Hepatocyte (in vitro differentiated cells): ENCODE results near the gene STARD13. TPM values are rescaled to one million over a fixed set of nuclear protein-coding genes. Genes with fewer than 3 reads are reported as not detected.
"Not testable (repeated sequence)": the region's sequence is repeated elsewhere in the genome, so short reads cannot be mapped to it uniquely, and the experiment has no call there.

Experiments used
- DNase-seq: peaks from one replicate; pipeline ENCODE4 v3.0.0-alpha.2; 2016; ENCODE audit warnings: low spot score
- H2AFZ ChIP-seq: fragments of 200-600 bp; sonication (generic); 2 replicates; pipeline ENCODE4 v1.6.0; 2016; ENCODE audit warnings: antibody characterized with exemption, mild to moderate bottlenecking
- H3K27ac ChIP-seq: fragments of 200-600 bp; sonication (generic); 2 replicates; pipeline ENCODE4 v1.5.1; 2016; ENCODE audit warnings: mild to moderate bottlenecking
- H3K27me3 ChIP-seq: fragments of 200-600 bp; sonication (generic); 2 replicates; pipeline ENCODE4 v1.6.1; 2016
- H3K36me3 ChIP-seq: fragments of 200-600 bp; sonication (generic); replicated peaks from 2 replicates; pipeline ENCODE4 v1.5.1; 2016; ENCODE audit warnings: low read depth; ENCODE audit not compliant: insufficient read depth
- H3K4me1 ChIP-seq: fragments of 200-600 bp; sonication (generic); 2 replicates; pipeline ENCODE4 v1.5.1; 2016; ENCODE audit warnings: mild to moderate bottlenecking, moderate library complexity; ENCODE audit not compliant: insufficient read depth
- H3K4me2 ChIP-seq: fragments of 200-600 bp; sonication (generic); 2 replicates; pipeline ENCODE4 v1.6.0; 2016
- H3K4me3 ChIP-seq: fragments of 200-600 bp; sonication (generic); 2 replicates; pipeline ENCODE4 v1.5.1; 2016; ENCODE audit warnings: mild to moderate bottlenecking
- H3K79me2 ChIP-seq: fragments of 200-600 bp; sonication (generic); 2 replicates; pipeline ENCODE4 v1.6.0; 2017; ENCODE audit warnings: mild to moderate bottlenecking
- H3K9me2 ChIP-seq: fragments of 200-600 bp; sonication (generic); replicated peaks from 2 replicates; pipeline ENCODE4 v1.6.0; 2017; ENCODE audit warnings: mild to moderate bottlenecking; ENCODE audit not compliant: insufficient read depth
- H3K9me3 ChIP-seq: fragments of 200-600 bp; sonication (generic); 2 replicates; pipeline ENCODE4 v1.5.1; 2016; ENCODE audit warnings: low read depth, mild to moderate bottlenecking
- H4K20me1 ChIP-seq: fragments of 200-600 bp; sonication (generic); 2 replicates; pipeline ENCODE4 v1.6.0; 2016; ENCODE audit warnings: mild to moderate bottlenecking; ENCODE audit not compliant: insufficient read depth, poor library complexity, severe bottlenecking
- EZH2 ChIP-seq: fragments of 200-600 bp; sonication (generic); IDR thresholded peaks from 2 replicates; pipeline ENCODE4 v1.6.1; 2016; ENCODE audit warnings: antibody characterized with exemption, mild to moderate bottlenecking, borderline replicate concordance
- EZH2phosphoT487 ChIP-seq: fragments of 200-600 bp; sonication (generic); IDR thresholded peaks from one replicate; pipeline ENCODE4 v1.6.1; 2018; ENCODE audit warnings: antibody characterized with exemption, mild to moderate bottlenecking, low read depth, moderate library complexity; ENCODE audit not compliant: unreplicated experiment, severe bottlenecking
- WGBS: methylation state at CpG from one replicate; pipeline ENCODE4 v1.1.6; 2016; ENCODE audit warnings: low lambda C conversion rate; ENCODE audit errors: missing lambda C conversion rate; 5-methylcytosine and 5-hydroxymethylcytosine counted together
- polyA plus RNA-seq: library from polyadenylated mRNA; unstranded; fragments of >200 nt; fragmentation: Nextera tagmentation; extraction: Ambion mirVana; gene quantifications from 2 replicates; pipeline ENCODE4 v1.2.1, GENCODE V29; 2016
- total RNA-seq: library from RNA; depleted of rRNA; stranded (reverse); fragments of >200 nt; gene quantifications from 2 replicates; pipeline ENCODE4 v1.2.3, GENCODE V29; 2014
- TF ChIP-seq, protein P1 (sequence below): fragments of 200-600 bp; sonication (generic); IDR thresholded peaks from 2 replicates; pipeline ENCODE4 v1.5.1; 2016; ENCODE audit warnings: antibody characterized with exemption, mild to moderate bottlenecking; ENCODE audit not compliant: poor library complexity

Gene STARD13
- total and polyA plus RNA-seq, 2 experiments from 2014 or later = 5.4 to 13.5 TPM

DNA sequence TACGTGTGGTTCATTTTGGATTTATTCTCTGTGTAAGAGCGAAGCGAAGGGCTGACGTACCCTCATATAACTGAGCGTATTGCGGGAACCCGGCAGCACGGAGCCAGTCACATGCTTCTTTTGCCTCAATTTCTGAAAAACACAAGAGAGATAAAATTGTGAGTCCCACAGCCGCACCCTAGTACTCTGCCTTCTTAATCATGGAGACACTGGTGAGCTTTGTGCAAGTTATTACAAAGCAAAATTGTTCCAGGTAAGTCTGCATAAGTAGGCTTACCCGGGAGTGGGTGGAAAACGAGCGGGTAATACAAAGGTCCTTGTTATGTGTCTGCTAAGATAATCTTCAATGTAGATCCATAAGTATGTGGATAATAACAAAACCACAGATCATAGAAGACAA lies 118.1 kb downstream of the STARD13 start:
- TF ChIP-seq EZH2 = no peak
- TF ChIP-seq EZH2phosphoT487 = no peak
- TF ChIP-seq, protein P1, sequence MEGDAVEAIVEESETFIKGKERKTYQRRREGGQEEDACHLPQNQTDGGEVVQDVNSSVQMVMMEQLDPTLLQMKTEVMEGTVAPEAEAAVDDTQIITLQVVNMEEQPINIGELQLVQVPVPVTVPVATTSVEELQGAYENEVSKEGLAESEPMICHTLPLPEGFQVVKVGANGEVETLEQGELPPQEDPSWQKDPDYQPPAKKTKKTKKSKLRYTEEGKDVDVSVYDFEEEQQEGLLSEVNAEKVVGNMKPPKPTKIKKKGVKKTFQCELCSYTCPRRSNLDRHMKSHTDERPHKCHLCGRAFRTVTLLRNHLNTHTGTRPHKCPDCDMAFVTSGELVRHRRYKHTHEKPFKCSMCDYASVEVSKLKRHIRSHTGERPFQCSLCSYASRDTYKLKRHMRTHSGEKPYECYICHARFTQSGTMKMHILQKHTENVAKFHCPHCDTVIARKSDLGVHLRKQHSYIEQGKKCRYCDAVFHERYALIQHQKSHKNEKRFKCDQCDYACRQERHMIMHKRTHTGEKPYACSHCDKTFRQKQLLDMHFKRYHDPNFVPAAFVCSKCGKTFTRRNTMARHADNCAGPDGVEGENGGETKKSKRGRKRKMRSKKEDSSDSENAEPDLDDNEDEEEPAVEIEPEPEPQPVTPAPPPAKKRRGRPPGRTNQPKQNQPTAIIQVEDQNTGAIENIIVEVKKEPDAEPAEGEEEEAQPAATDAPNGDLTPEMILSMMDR = no peak
- WGBS = 89% methylated on average over 12 of the region's 12 CpGs
- no peak overlapping the region for H3K4me2 ChIP-seq
- DNase-seq = no peak
- H3K4me3 ChIP-seq = no peak overlapping the region
- H3K79me2 ChIP-seq = no peaks in the 10 kb centered on the region
- H3K9me3 ChIP-seq = no peaks in the 10 kb centered on the region
- no peaks in the 10 kb centered on the region for H3K27me3 ChIP-seq
- H3K9me2 ChIP-seq = no peaks in the 10 kb centered on the region
- H3K27ac ChIP-seq = no peak overlapping the region
- H3K4me1 ChIP-seq = peaks cover 9% of the 10 kb centered on the region
- H4K20me1 ChIP-seq = no peaks in the 10 kb centered on the region
- H2AFZ ChIP-seq = no peak overlapping the region
- no peaks in the 10 kb centered on the region for H3K36me3 ChIP-seq

DNA sequence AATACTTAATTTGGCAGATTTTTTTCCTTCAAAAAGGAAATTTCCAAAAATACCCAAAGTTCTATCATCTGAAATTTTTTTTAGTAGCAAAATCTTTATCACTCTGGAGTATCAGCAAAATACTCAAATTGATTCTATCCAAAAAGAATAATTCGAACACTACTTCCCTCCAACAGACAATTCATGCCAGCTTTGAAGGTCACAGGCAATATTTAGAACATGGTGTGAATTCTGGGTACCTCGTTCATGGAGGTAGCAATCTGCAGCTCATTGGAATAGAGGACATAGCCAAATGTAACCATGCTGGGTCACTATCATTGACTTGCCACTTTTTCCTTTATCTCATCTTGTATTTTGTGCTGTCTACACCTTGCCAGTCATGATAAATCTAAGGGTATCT lies 119.8 kb downstream of the STARD13 start:
- no peaks in the 10 kb centered on the region for H4K20me1 ChIP-seq
- WGBS = 94% methylated on average over 2 of the region's 2 CpGs
- peaks cover 9% of the 10 kb centered on the region for H3K4me1 ChIP-seq
- no peak for TF ChIP-seq EZH2phosphoT487
- TF ChIP-seq, protein P1 = no peak
- no peak for TF ChIP-seq EZH2
- H2AFZ ChIP-seq = no peak overlapping the region
- no peaks in the 10 kb centered on the region for H3K36me3 ChIP-seq
- H3K4me2 ChIP-seq = no peak overlapping the region
- H3K79me2 ChIP-seq = no peaks in the 10 kb centered on the region
- DNase-seq = no peak
- H3K4me3 ChIP-seq = no peak overlapping the region
- H3K9me3 ChIP-seq = no peaks in the 10 kb centered on the region
- H3K9me2 ChIP-seq = no peaks in the 10 kb centered on the region
- H3K27ac ChIP-seq = no peak overlapping the region
- no peaks in the 10 kb centered on the region for H3K27me3 ChIP-seq

DNA sequence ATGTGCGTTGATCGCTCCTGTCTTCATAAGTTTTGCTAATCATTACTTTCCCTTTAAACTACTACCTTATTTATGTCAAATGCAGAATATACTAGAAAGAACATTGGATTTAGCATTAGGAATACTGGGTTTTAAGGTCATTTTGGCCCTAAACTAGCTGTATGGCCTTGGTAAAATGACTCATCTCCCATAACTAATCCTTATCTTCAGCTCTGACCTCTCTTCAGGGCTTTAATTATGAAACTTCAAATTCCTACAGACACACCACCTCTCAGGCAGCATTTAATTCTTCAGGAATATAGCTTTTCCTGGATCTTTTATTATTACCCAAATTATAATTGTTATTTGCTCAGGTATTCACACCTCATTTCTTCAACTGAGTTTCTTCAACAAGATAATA lies 121.2 kb downstream of the STARD13 start:
- DNase-seq = no peak
- H3K4me3 ChIP-seq = no peak overlapping the region
- H3K9me2 ChIP-seq = no peaks in the 10 kb centered on the region
- no peak for TF ChIP-seq EZH2
- TF ChIP-seq, protein P1 = no peak
- no peak for TF ChIP-seq EZH2phosphoT487
- H2AFZ ChIP-seq = no peak overlapping the region
- no peaks in the 10 kb centered on the region for H3K79me2 ChIP-seq
- H3K27ac ChIP-seq = no peak overlapping the region
- no peaks in the 10 kb centered on the region for H4K20me1 ChIP-seq
- no peak overlapping the region for H3K4me2 ChIP-seq
- H3K4me1 ChIP-seq = peaks cover 9% of the 10 kb centered on the region
- H3K9me3 ChIP-seq = no peaks in the 10 kb centered on the region
- 92% methylated on average over 2 of the region's 2 CpGs for WGBS
- H3K36me3 ChIP-seq = no peaks in the 10 kb centered on the region
- no peaks in the 10 kb centered on the region for H3K27me3 ChIP-seq

DNA sequence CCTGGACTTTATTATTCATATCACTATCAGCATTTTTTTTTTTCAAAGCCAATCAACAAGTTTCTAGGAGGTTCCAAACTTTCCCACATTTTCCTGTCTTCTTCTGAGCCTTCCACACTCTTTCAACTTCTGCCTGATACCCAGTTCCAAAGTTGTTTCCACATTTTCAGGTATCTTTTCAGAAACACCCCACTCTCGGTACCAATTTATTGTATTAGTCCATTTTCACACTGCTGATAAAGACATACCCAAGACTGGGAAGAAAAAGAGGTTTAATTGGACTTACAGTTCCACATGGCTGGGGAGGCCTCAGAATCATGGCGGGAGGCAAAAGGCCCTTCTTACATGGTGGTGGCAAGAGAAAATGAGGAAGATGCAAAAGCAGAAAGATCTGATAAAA lies 122.8 kb downstream of the STARD13 start:
- H3K4me3 ChIP-seq, H2AFZ ChIP-seq, H3K36me3 ChIP-seq, H3K4me2 ChIP-seq, DNase-seq, H3K79me2 ChIP-seq, H3K27me3 ChIP-seq, H3K9me3 ChIP-seq, H4K20me1 ChIP-seq, H3K4me1 ChIP-seq, H3K27ac ChIP-seq, H3K9me2 ChIP-seq: not testable (repeated sequence)
- 100% methylated on average over 2 of the region's 2 CpGs for WGBS
